IPS-18c (cell line): ENCODE results near the gene HS3ST4.

ENCODE experiments used
- H3K4me3 ChIP-seq: 2 replicates; pipeline ENCODE4 v1.7.0; 2013; ENCODE audit warnings: low read depth, mild to moderate bottlenecking, low read length, moderate library complexity; ENCODE audit not compliant: insufficient read depth
- H3K9me3 ChIP-seq: one replicate; pipeline ENCODE4 v1.6.1; 2013; ENCODE audit warnings: mild to moderate bottlenecking, low read length, moderate library complexity; ENCODE audit not compliant: control insufficient read depth, insufficient read depth

The HS3ST4 gene

GRCh38 chr16:26149364-26150190 lies 457.8 kb downstream of the HS3ST4 start:
- Histone ChIP-seq H3K4me3 (no peak overlapping the region), H3K9me3 (no peaks in the 10 kb centered on the region)

DNA sequence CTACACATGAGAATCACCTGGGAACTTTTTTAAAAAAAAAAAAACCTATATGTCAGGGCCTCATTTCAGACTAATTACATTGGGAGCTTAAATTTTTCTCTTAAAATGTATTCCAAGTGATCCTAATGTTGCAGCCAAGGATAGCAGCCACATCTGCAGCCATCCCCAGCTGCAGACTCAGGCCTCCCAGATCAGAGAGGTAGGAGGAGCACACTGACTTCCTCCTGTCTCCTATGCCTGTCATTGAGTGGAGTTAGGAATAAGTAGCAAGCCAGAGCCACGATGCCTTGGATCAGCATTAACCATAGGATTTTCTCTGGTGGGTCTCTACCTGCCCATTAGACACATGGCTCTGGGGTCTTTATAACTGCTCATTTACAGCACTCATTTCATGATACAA lies 463.5 kb downstream of the HS3ST4 start:
- Histone ChIP-seq H3K4me3 (no peak overlapping the region), H3K9me3 (no peaks in the 10 kb centered on the region)

- Histone ChIP-seq H3K4me3 (no peak overlapping the region), H3K9me3 (peaks cover 2% of the 10 kb centered on the region)
Observed at GRCh38 chr16:26157319-26157718, 465.6 kb downstream of the HS3ST4 start.

DNA sequence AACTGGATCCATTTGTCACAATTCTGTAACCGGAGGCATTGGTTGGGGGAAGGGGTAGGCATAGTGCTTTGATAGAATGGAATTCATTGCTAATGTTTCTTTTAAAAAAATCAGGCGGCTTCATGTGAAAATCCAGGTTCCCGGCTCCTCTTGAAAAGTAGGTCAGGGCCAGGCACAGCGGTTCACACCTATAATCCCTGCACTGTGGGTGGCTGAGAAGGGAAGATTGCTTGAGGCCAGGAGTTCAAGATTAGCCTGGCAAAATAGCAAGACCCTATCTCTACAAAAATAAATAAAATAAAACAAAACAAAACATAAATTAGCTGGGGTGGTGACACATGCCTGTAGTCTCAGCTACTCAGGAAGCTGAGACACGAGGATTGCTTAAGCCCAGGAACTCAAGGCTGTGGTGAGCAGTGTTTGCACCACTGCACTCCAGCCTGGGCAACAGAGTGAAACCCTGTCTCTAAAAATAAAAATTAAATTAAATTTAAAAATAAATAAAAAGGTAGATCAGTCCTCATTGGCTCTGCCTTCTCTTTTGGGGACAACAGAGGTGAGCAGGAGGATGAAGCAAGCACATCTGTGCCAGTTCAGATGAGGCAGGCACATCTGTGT lies 466.5 kb downstream of the HS3ST4 start:
- Histone ChIP-seq H3K4me3 (no peak overlapping the region), H3K9me3 (peaks cover 2% of the 10 kb centered on the region)

DNA sequence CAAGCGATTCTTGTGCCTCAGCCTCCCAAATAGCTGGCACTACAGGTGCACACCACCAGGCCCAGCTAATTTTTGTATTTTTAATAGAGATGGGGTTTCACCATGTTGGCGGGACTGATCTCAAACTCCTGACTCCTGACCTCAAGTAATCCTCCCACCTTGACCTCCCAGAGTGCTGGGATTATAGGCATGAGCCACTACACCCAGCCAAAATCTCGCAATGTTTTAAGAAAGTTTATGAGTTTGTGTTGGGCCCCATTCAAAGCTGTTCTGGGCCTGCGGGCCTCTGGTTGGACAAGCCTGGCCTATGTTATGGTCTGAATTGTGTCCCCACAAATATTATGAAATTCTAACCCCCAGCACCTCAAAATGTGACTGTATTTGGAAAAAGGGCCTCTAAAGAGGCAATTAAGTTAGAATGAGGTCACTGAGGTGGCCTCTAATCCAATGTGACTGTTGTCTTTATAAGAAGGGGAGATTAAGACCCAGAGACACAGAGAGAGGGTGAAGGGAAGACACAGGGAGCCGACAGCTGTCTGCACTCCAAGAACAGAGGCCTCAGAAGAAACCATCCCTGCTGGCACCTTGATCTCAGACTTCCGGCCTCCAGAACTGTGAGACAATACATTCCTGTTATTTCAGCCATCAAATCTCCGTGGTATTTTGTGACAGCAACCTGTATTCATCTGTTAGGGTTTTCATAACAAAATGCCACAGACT lies 469.9 kb downstream of the HS3ST4 start:
- peaks cover 2% of the 10 kb centered on the region for H3K9me3 ChIP-seq

DNA sequence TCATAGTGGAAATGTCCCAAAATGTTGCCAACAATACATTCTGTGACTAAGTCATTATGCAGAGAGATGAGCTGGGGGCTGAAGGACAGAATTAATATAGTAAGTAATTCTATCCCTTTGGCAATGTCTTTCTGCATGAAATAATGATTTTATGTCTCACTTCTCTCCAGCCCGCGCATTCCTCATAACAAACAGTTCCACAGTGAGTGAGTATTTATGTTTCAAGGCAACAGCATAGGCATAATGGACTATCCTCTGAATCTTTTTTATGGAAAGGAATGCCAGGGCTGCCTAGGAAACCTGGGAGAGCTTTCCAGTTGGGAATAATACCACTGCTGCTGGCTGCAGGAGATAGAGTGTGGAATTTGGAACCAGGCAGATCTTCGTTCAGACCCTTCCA lies 477.7 kb downstream of the HS3ST4 start:
- H3K4me3 ChIP-seq: no peak overlapping the region
- no peaks in the 10 kb centered on the region for H3K9me3 ChIP-seq

More for the DNA sequence above, 469.9 kb downstream of the HS3ST4 start:
- no peak overlapping the region for H3K4me3 ChIP-seq

- no peak overlapping the region for H3K4me3 ChIP-seq
- H3K9me3 ChIP-seq: no peaks in the 10 kb centered on the region
Observed at GRCh38 chr16:26175944-26176343, 484.2 kb downstream of the HS3ST4 start.

GRCh38 chr16:26177438-26177837 lies 485.7 kb downstream of the HS3ST4 start:
- no peaks in the 10 kb centered on the region for H3K9me3 ChIP-seq
- no peak overlapping the region for H3K4me3 ChIP-seq

DNA sequence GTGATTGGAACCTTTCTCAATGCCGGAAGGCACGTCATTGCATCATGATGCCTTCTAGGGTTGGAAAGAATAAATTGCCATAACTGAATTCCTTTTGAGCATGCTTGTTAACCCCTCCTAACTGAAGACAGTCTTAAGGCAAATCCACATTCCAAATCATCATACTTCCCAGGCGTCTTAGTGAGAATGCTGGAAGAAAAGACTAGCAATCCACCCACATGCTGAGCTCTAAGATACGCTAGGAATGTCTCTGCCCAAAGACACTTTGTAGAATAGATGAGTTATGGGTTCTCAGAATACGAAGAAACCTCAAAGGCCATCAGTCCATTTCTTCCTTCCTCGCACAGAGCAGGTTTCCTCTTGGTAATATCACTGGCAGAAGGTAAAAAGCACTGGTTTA lies 486.5 kb downstream of the HS3ST4 start:
- Histone ChIP-seq H3K4me3 (no peak overlapping the region), H3K9me3 (no peaks in the 10 kb centered on the region)

DNA sequence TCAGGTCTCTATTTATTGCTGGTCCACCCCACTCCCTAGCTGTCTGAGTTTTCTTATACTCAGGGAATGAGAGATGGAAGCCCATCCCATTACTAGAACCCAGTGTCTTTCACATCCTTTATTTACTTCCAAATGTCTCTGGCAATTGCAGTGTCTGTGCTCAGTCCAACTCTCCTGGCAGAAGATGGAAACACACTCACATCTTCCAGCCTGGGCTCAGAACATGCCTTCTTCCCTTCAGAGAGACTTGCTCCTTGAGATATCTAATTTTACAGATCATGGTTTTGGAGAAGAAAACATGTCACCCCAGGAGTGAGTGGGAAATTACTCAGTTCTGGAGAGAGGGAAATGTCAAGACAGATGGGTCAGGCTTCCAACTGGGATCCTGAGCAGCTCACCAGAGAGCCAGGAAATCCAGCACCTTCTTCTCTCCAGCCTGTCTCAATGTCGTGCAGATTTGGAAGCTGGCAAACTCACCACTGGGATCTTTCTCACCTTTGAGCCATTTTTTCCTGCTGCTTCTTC lies 494.4 kb downstream of the HS3ST4 start:
- Histone ChIP-seq H3K4me3 (no peak overlapping the region), H3K9me3 (peaks cover 2% of the 10 kb centered on the region)
